ENCODE data around the gene IVD. TPM values are rescaled to one million over a fixed set of nuclear protein-coding genes. Genes with fewer than 3 reads are reported as not detected.

Gene IVD
- total RNA-seq, 1 experiment from 2014 or later = 58.9 TPM

- no peaks in the 10 kb centered on the region for H3K79me2 ChIP-seq (ENCODE audit: low read length)
- H3K4me1 ChIP-seq (ENCODE audit: insufficient read depth, low read length) = peaks cover 23% of the 10 kb centered on the region
- no peak for ATAC-seq
- no peak overlapping the region for H3K4me3 ChIP-seq (ENCODE audit: low read length)
- peaks cover 9% of the 10 kb centered on the region for H3F3A ChIP-seq (ENCODE audit: low read length, unreplicated experiment)
- no peak overlapping the region for H2AFZ ChIP-seq (ENCODE audit: low read length)
- intact Hi-C loops (cut with micrococcal nuclease) = no loop called here
- no peaks in the 10 kb centered on the region for H3K9me3 ChIP-seq (ENCODE audit: low read length)
- TF ChIP-seq CTCF (conservative IDR thresholded peaks at IDR 0.05; ENCODE audit: low read depth, low read length) (no peak), EZH2phosphoT487 (IDR thresholded peaks at IDR 0.05; ENCODE audit: borderline replicate concordance, low read length) (no peak), EZH2 (IDR thresholded peaks at IDR 0.05; ENCODE audit: low read length, unreplicated experiment) (no peak)
- no peak overlapping the region for H3K4me2 ChIP-seq (ENCODE audit: low read length)
- ChIA-PET POLR2A (ENCODE audit: unreplicated experiment) (no interaction called here), CTCF (no interaction called here)
- no peaks in the 10 kb centered on the region for H3K27me3 ChIP-seq (ENCODE audit: low read length)
- no peak overlapping the region for H3K9ac ChIP-seq (ENCODE audit: low read length)
- H3K9me2 ChIP-seq (replicated peaks; ENCODE audit: low read length) = no peaks in the 10 kb centered on the region
- H3K36me3 ChIP-seq (ENCODE audit: low read depth, low read length) = peaks cover 28% of the 10 kb centered on the region; the same call in 1 of the 2 replicates
- DNase-seq = no peak
- H3K27ac ChIP-seq (ENCODE audit: low read length) = no peak overlapping the region
- no TSS peak for BruUV-seq (replicated peaks)
- H4K20me1 ChIP-seq (ENCODE audit: low read length) = no peaks in the 10 kb centered on the region
Measured at GRCh38 chr15:40418126-40418525, 12.5 kb downstream of the IVD start.

DNA sequence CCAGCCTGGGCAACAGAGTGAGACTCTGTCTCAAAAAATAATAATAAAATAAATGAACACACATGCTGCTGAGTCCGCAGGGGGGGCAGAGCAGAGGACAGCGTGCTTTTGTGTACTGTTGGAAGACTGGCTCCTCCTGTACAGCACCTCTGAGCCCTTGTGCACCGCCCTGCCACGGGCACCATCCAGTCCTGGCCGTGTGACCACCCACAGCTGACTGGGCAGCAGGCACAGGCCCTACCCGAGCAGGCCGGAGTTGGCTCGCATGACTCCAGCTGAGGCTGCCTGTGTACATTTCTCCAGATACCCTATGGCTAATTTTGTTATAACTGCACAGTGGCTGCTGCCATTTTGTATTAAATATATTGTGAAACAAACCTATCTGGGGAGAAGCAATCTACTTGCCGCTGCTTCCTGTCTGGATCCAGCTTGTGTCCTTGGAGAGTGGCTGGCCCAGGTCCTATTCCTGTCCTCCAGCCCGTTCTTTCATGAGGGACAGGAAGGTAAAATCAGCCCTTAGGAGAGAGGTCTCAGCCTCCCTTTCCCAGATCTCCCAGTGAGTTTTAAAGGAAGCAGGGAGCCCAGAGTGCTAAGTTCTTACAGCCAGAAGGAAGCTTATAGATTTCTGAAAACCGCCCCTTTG lies 14.6 kb downstream of the IVD start:
- H3K36me3 ChIP-seq (ENCODE audit: low read depth, low read length) = peaks cover 13% of the 10 kb centered on the region; the same call in 1 of the 2 replicates
- no peaks in the 10 kb centered on the region for H3K9me3 ChIP-seq (ENCODE audit: low read length)
- no peaks in the 10 kb centered on the region for H3K79me2 ChIP-seq (ENCODE audit: low read length)
- peak; percentile 6 for ATAC-seq
- no peak for DNase-seq
- H3K27me3 ChIP-seq (ENCODE audit: low read length) = no peaks in the 10 kb centered on the region
- H4K20me1 ChIP-seq (ENCODE audit: low read length) = no peaks in the 10 kb centered on the region
- TF ChIP-seq EZH2 (IDR thresholded peaks at IDR 0.05; ENCODE audit: low read length, unreplicated experiment) = no peak
- TF ChIP-seq EZH2phosphoT487 (IDR thresholded peaks at IDR 0.05; ENCODE audit: borderline replicate concordance, low read length) = no peak
- no peak for TF ChIP-seq CTCF (conservative IDR thresholded peaks at IDR 0.05; ENCODE audit: low read depth, low read length)
- no peak overlapping the region for H2AFZ ChIP-seq (ENCODE audit: low read length)
- BruUV-seq (replicated peaks) = no TSS peak
- peaks cover 9% of the 10 kb centered on the region for H3F3A ChIP-seq (ENCODE audit: low read length, unreplicated experiment)
- peaks cover 23% of the 10 kb centered on the region for H3K4me1 ChIP-seq (ENCODE audit: insufficient read depth, low read length)
- peak overlapping the region; percentile 65 for H3K4me2 ChIP-seq (ENCODE audit: low read length)
- POLR2A ChIA-PET (ENCODE audit: unreplicated experiment) = no interaction called here
- CTCF ChIA-PET = interaction anchor here (0.5 kb wide), 1 partner anchor 459 kb away, joined by 4 read pairs; no protein-coding TSS in a partner anchor
- intact Hi-C loops (cut with micrococcal nuclease) = loop anchor here (1.0 kb wide), 1 partner anchor 38 kb away; the partner anchor contains the start of gene KNSTRN
- H3K27ac ChIP-seq (ENCODE audit: low read length) = peak overlapping the region; percentile 26
- H3K9me2 ChIP-seq (replicated peaks; ENCODE audit: low read length) = no peaks in the 10 kb centered on the region
- no peak overlapping the region for H3K4me3 ChIP-seq (ENCODE audit: low read length)
- no peak overlapping the region for H3K9ac ChIP-seq (ENCODE audit: low read length)

- no peaks in the 10 kb centered on the region for H3K27me3 ChIP-seq (ENCODE audit: low read length)
- H3K9me2 ChIP-seq (replicated peaks; ENCODE audit: low read length) = no peaks in the 10 kb centered on the region
- H3K9me3 ChIP-seq (ENCODE audit: low read length) = no peaks in the 10 kb centered on the region
- no peak overlapping the region for H3K4me3 ChIP-seq (ENCODE audit: low read length)
- H3K4me1 ChIP-seq (ENCODE audit: insufficient read depth, low read length) = peaks cover 23% of the 10 kb centered on the region
- H3F3A ChIP-seq (ENCODE audit: low read length, unreplicated experiment) = peaks cover 9% of the 10 kb centered on the region
- ChIA-PET CTCF (interaction anchor here (0.5 to 2.1 kb wide), 5 partner anchors 77 to 458 kb away, joined by 3 to 10 read pairs (median 4); no protein-coding TSS in a partner anchor), POLR2A (ENCODE audit: unreplicated experiment) (no interaction called here)
- TF ChIP-seq CTCF (conservative IDR thresholded peaks at IDR 0.05; ENCODE audit: low read depth, low read length) (no peak), EZH2phosphoT487 (IDR thresholded peaks at IDR 0.05; ENCODE audit: borderline replicate concordance, low read length) (no peak), EZH2 (IDR thresholded peaks at IDR 0.05; ENCODE audit: low read length, unreplicated experiment) (no peak)
- DNase-seq = peak; percentile 96
- H4K20me1 ChIP-seq (ENCODE audit: low read length) = no peaks in the 10 kb centered on the region
- H2AFZ ChIP-seq (ENCODE audit: low read length) = no peak overlapping the region
- TSS peak; percentile 22 for BruUV-seq (replicated peaks)
- H3K27ac ChIP-seq (ENCODE audit: low read length) = peak overlapping the region; percentile 31
- intact Hi-C loops (cut with micrococcal nuclease) = loop anchor here (1.0 kb wide), 5 partner anchors 38 to 141 kb away; partner anchors contain the start of gene KNSTRN
- H3K79me2 ChIP-seq (ENCODE audit: low read length) = no peaks in the 10 kb centered on the region
- peak; percentile 59 for ATAC-seq
- peak overlapping the region; percentile 65 for H3K4me2 ChIP-seq (ENCODE audit: low read length)
- peaks cover 7% of the 10 kb centered on the region; the same call in 1 of the 2 replicates for H3K36me3 ChIP-seq (ENCODE audit: low read depth, low read length)
- no peak overlapping the region for H3K9ac ChIP-seq (ENCODE audit: low read length)
Measured at GRCh38 chr15:40420793-40421192, 15.2 kb downstream of the IVD start.

All from PC-3 (cell line).